ENCODE data around the gene SCGB1C1. TPM values are rescaled to one million over a fixed set of nuclear protein-coding genes. Genes with fewer than 3 reads are reported as not detected.
A peak's percentile ranks its signal among the peaks of the same experiment; 100 is the strongest.
"Not testable (repeated sequence)": the region's sequence is repeated elsewhere in the genome, so short reads cannot be mapped to it uniquely, and the experiment has no call there.

SCGB1C1 gene
- polyA plus RNA-seq, 4 donors = not detected

GRCh38 chr11:216081-216974 is 23.4 kb downstream of the SCGB1C1 start:
- no peak for DNase-seq (ENCODE audit: low read depth in 4 of 4, low spot score in 3 of 4)

- no peak for DNase-seq (ENCODE audit: low read depth in 4 of 4, low spot score in 3 of 4)
Measured at GRCh38 chr11:217704-218103, 24.8 kb downstream of the SCGB1C1 start.

- no peak for DNase-seq (ENCODE audit: low read depth in 4 of 4, low spot score in 3 of 4)
Measured at GRCh38 chr11:218815-219593, 26.1 kb downstream of the SCGB1C1 start.

- DNase-seq (ENCODE audit: low read depth in 4 of 4, low spot score in 3 of 4) = not testable (repeated sequence)
Measured at GRCh38 chr11:220641-221215, 27.9 kb downstream of the SCGB1C1 start.

GRCh38 chr11:221539-221938 is 28.7 kb downstream of the SCGB1C1 start:
- no peak for DNase-seq (ENCODE audit: low read depth in 4 of 4, low spot score in 3 of 4)

GRCh38 chr11:221998-222789 is 29.3 kb downstream of the SCGB1C1 start:
- no peak for DNase-seq (ENCODE audit: low read depth in 4 of 4, low spot score in 3 of 4)

- DNase-seq (ENCODE audit: low read depth in 4 of 4, low spot score in 3 of 4) = no peak
Measured at GRCh38 chr11:223026-223789, 30.3 kb downstream of the SCGB1C1 start.

GRCh38 chr11:223884-224283 is 31.0 kb downstream of the SCGB1C1 start:
- no peak for DNase-seq (ENCODE audit: low read depth in 4 of 4, low spot score in 3 of 4)

GRCh38 chr11:224424-224823 is 31.5 kb downstream of the SCGB1C1 start:
- DNase-seq (ENCODE audit: low read depth in 4 of 4, low spot score in 3 of 4) = no peak

- no peak for DNase-seq (ENCODE audit: low read depth in 4 of 4, low spot score in 3 of 4)
Measured at GRCh38 chr11:225734-226453, 33.0 kb downstream of the SCGB1C1 start.

GRCh38 chr11:227824-228379 is 35.0 kb downstream of the SCGB1C1 start:
- no peak for DNase-seq (ENCODE audit: low read depth in 4 of 4, low spot score in 3 of 4)

GRCh38 chr11:230431-230830 is 37.6 kb downstream of the SCGB1C1 start:
- DNase-seq (ENCODE audit: low read depth in 4 of 4, low spot score in 3 of 4) = no peak

GRCh38 chr11:232783-233565 is 40.1 kb downstream of the SCGB1C1 start:
- no peak for DNase-seq (ENCODE audit: low read depth in 4 of 4, low spot score in 3 of 4)

GRCh38 chr11:235180-235579 is 42.3 kb downstream of the SCGB1C1 start:
- no peak for DNase-seq (ENCODE audit: low read depth in 4 of 4, low spot score in 3 of 4)

- DNase-seq (ENCODE audit: low read depth in 4 of 4, low spot score in 3 of 4) = peak in 1 of 4 donors; percentile 23
Measured at GRCh38 chr11:235609-235996, 42.7 kb downstream of the SCGB1C1 start.

GRCh38 chr11:235997-236773 is 43.3 kb downstream of the SCGB1C1 start, which contains the start of gene SIRT3:
TSS of gene SIRT3 (minus strand) at chr11:236342. CDS start at chr11:236328, 14 bp downstream.
- peak; percentile 55 to 64 (median 58) for DNase-seq (ENCODE audit: low read depth in 4 of 4, low spot score in 3 of 4)
